H1 (cell line): ENCODE measurements around the gene SNRPA1. TPM values are rescaled to one million over a fixed set of nuclear protein-coding genes. Genes with fewer than 3 reads are reported as not detected.

Experiments
- HDAC2 ChIP-seq, 2 experiments: fragments of 300-600 bp in 1 of 2; sonication (generic) in 1 of 2; IDR thresholded peaks; 2 replicates each; pipeline ENCODE4 v1.6.1; 2011 to 2012; ENCODE audit warnings: low read depth in 2 of 2, low read length in 2 of 2, mild to moderate bottlenecking in 2 of 2, moderate library complexity in 2 of 2, borderline replicate concordance in 1 of 2, inconsistent platforms in 1 of 2
- RAD21 ChIP-seq, 2 experiments: IDR thresholded peaks in 1 of 2; conservative IDR thresholded peaks in 1 of 2; 2 replicates each; pipeline ENCODE4 v1.6.1; 2011; ENCODE audit warnings: low read depth in 2 of 2, low read length in 2 of 2, improper control_type of control experiment in 1 of 2, inconsistent platforms in 1 of 2, mild to moderate bottlenecking in 1 of 2, moderate library complexity in 1 of 2
- SIRT6 ChIP-seq: IDR thresholded peaks from one replicate; pipeline ENCODE4 v1.7.1; 2012; ENCODE audit warnings: low read length, inconsistent platforms
- SUZ12 ChIP-seq: fragments of 200-600 bp; sonication (generic); IDR thresholded peaks from 2 replicates; pipeline ENCODE4 v1.6.1; 2012; ENCODE audit warnings: mild to moderate bottlenecking, inconsistent platforms, low read length, moderate library complexity, mixed read lengths
- polyA plus RNA-seq, 7 experiments: library from polyadenylated mRNA; depleted of rRNA in 3 of 7; stranded (reverse) in 5 of 7; unstranded in 2 of 7; fragments of >200 nt in 5 of 7; fragments of 200-250 nt in 2 of 7; gene quantifications; 1 replicate in 5 of 7; 2 replicates in 1 of 7; 4 replicates in 1 of 7; pipeline versions ENCODE4 v1.2.1 to v1.2.3, GENCODE V29; 2011 to 2013; ENCODE audit warnings: missing spikeins in 2 of 7, mixed read lengths in 2 of 7
- total RNA-seq: library from RNA; stranded (reverse); fragmentation: NEBNext Ultra II Directional; extraction: Animal tissue kit (Norgen Biotek cat#: 25700); gene quantifications from 2 replicates; pipeline ENCODE4 v1.2.1, GENCODE V29; 2021
- TF ChIP-seq, protein P1 (sequence below): fragments of 300-600 bp; sonication (generic); IDR thresholded peaks from 2 replicates; pipeline ENCODE4 v1.7.1; 2012; ENCODE audit warnings: low read length, moderate library complexity, mild to moderate bottlenecking, inconsistent platforms; ENCODE audit not compliant: insufficient replicate concordance
- TF ChIP-seq, protein P2 (sequence below), 3 experiments: IDR thresholded peaks; 1 replicate in 2 of 3; 2 replicates in 1 of 3; pipeline versions ENCODE4 v1.5.1 to v1.6.1; 2011; ENCODE audit warnings: low read length in 3 of 3, mild to moderate bottlenecking in 3 of 3, inconsistent platforms in 2 of 3, low read depth in 1 of 3, moderate library complexity in 1 of 3; ENCODE audit not compliant: insufficient read depth in 1 of 3; ENCODE audit errors: control extremely low read depth in 1 of 3

The SNRPA1 gene
- total and polyA plus RNA-seq, 2 of the 8 experiments (the other 6 are each of a cell fraction or from before 2014, with no cell fraction given), result 140 to 221 TPM

DNA sequence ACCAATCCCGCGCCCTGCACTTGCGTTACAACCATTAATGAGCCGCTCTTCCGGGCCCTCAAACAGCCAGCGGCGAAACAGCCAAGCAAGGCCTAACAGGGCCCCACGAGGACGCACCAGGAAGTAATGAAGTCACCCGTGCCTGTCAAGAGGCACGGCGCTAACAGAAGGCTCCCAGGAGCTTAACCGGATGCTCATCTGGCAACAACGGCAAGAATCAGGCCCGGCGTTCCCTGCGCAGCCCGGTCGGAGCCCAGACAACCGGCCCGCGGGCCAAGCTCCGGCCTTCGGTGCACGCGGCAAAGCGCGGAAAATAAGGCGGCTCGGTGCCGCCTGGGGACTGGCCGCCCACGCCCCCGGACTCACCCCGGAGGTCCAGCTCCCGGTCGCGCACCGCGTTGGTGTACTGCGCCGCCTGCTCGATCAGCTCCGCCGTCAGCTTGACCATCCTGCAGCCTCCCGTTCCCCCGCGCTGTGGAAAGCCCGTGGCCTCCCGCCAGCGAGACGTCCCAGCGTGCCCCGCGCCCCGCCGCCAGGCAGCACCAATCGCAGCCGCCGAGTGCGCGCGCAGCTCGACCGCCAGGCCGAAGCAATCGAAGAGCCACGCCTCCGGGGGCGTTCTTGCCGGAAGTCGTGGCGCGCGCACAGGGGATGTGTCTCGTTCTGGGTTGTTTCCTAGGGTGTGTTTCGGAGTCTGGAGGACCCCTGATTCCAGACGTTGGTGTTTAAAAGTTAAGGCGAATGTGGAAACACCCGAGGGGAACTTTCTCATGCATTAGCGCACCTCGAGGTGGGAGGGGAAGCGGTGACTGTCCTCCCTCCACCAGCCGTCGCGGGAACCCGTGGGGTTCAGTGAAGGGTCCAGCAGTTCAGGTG, at the start of gene SNRPA1 (continued):
- TF ChIP-seq, protein P1, sequence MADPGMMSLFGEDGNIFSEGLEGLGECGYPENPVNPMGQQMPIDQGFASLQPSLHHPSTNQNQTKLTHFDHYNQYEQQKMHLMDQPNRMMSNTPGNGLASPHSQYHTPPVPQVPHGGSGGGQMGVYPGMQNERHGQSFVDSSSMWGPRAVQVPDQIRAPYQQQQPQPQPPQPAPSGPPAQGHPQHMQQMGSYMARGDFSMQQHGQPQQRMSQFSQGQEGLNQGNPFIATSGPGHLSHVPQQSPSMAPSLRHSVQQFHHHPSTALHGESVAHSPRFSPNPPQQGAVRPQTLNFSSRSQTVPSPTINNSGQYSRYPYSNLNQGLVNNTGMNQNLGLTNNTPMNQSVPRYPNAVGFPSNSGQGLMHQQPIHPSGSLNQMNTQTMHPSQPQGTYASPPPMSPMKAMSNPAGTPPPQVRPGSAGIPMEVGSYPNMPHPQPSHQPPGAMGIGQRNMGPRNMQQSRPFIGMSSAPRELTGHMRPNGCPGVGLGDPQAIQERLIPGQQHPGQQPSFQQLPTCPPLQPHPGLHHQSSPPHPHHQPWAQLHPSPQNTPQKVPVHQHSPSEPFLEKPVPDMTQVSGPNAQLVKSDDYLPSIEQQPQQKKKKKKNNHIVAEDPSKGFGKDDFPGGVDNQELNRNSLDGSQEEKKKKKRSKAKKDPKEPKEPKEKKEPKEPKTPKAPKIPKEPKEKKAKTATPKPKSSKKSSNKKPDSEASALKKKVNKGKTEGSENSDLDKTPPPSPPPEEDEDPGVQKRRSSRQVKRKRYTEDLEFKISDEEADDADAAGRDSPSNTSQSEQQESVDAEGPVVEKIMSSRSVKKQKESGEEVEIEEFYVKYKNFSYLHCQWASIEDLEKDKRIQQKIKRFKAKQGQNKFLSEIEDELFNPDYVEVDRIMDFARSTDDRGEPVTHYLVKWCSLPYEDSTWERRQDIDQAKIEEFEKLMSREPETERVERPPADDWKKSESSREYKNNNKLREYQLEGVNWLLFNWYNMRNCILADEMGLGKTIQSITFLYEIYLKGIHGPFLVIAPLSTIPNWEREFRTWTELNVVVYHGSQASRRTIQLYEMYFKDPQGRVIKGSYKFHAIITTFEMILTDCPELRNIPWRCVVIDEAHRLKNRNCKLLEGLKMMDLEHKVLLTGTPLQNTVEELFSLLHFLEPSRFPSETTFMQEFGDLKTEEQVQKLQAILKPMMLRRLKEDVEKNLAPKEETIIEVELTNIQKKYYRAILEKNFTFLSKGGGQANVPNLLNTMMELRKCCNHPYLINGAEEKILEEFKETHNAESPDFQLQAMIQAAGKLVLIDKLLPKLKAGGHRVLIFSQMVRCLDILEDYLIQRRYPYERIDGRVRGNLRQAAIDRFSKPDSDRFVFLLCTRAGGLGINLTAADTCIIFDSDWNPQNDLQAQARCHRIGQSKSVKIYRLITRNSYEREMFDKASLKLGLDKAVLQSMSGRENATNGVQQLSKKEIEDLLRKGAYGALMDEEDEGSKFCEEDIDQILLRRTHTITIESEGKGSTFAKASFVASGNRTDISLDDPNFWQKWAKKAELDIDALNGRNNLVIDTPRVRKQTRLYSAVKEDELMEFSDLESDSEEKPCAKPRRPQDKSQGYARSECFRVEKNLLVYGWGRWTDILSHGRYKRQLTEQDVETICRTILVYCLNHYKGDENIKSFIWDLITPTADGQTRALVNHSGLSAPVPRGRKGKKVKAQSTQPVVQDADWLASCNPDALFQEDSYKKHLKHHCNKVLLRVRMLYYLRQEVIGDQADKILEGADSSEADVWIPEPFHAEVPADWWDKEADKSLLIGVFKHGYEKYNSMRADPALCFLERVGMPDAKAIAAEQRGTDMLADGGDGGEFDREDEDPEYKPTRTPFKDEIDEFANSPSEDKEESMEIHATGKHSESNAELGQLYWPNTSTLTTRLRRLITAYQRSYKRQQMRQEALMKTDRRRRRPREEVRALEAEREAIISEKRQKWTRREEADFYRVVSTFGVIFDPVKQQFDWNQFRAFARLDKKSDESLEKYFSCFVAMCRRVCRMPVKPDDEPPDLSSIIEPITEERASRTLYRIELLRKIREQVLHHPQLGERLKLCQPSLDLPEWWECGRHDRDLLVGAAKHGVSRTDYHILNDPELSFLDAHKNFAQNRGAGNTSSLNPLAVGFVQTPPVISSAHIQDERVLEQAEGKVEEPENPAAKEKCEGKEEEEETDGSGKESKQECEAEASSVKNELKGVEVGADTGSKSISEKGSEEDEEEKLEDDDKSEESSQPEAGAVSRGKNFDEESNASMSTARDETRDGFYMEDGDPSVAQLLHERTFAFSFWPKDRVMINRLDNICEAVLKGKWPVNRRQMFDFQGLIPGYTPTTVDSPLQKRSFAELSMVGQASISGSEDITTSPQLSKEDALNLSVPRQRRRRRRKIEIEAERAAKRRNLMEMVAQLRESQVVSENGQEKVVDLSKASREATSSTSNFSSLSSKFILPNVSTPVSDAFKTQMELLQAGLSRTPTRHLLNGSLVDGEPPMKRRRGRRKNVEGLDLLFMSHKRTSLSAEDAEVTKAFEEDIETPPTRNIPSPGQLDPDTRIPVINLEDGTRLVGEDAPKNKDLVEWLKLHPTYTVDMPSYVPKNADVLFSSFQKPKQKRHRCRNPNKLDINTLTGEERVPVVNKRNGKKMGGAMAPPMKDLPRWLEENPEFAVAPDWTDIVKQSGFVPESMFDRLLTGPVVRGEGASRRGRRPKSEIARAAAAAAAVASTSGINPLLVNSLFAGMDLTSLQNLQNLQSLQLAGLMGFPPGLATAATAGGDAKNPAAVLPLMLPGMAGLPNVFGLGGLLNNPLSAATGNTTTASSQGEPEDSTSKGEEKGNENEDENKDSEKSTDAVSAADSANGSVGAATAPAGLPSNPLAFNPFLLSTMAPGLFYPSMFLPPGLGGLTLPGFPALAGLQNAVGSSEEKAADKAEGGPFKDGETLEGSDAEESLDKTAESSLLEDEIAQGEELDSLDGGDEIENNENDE, result no peak
- TF ChIP-seq, protein P2, sequence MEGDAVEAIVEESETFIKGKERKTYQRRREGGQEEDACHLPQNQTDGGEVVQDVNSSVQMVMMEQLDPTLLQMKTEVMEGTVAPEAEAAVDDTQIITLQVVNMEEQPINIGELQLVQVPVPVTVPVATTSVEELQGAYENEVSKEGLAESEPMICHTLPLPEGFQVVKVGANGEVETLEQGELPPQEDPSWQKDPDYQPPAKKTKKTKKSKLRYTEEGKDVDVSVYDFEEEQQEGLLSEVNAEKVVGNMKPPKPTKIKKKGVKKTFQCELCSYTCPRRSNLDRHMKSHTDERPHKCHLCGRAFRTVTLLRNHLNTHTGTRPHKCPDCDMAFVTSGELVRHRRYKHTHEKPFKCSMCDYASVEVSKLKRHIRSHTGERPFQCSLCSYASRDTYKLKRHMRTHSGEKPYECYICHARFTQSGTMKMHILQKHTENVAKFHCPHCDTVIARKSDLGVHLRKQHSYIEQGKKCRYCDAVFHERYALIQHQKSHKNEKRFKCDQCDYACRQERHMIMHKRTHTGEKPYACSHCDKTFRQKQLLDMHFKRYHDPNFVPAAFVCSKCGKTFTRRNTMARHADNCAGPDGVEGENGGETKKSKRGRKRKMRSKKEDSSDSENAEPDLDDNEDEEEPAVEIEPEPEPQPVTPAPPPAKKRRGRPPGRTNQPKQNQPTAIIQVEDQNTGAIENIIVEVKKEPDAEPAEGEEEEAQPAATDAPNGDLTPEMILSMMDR (IDR thresholded peaks at IDR 0.05; ENCODE audit: control extremely low read depth in 1 of 3, insufficient read depth in 1 of 3, low read depth in 1 of 3, low read length in 3 of 3), result no peak
- TF ChIP-seq SUZ12 (no peak), RAD21 (IDR thresholded peaks at IDR 0.05 in 1 of 2, conservative IDR thresholded peaks at IDR 0.05 in 1 of 2; ENCODE audit: low read depth in 2 of 2, low read length in 2 of 2) (no peak), SIRT6 (no peak), HDAC2 (IDR thresholded peaks at IDR 0.05; ENCODE audit: borderline replicate concordance in 1 of 2, low read depth in 2 of 2, low read length in 2 of 2) (peak; percentile 66 to 67; a peak in 1 of 4 replicates)
